Lower leg skin (tissue), 4 donors: ENCODE data around the gene BTN2A1. TPM values are rescaled to one million over a fixed set of nuclear protein-coding genes. Genes with fewer than 3 reads are reported as not detected.
"Not testable (repeated sequence)": the region's sequence is repeated elsewhere in the genome, so short reads cannot be mapped to it uniquely, and the experiment has no call there.

ENCODE experiments used
- DNase-seq, 2 donors: peaks; one replicate each; pipeline ENCODE4 v3.0.0-alpha.2; 2019; ENCODE audit warnings: low spot score in 2 of 2
- H3K4me3 ChIP-seq: fragments of 200-600 bp; sonication (generic); 2 replicates; pipeline ENCODE4 v1.5.1; 2017; ENCODE audit warnings: mild to moderate bottlenecking, low read depth; ENCODE audit not compliant: poor library complexity, severe bottlenecking
- CTCF ChIP-seq, 3 donors: fragments of 450-650 bp; IDR thresholded peaks; one replicate each; pipeline ENCODE4 v1.5.1; 2016; ENCODE audit warnings: antibody characterized with exemption in 3 of 3, mild to moderate bottlenecking in 3 of 3, moderate library complexity in 2 of 3
- POLR2A ChIP-seq, 2 donors: fragments of 450-650 bp; IDR thresholded peaks; one replicate each; pipeline ENCODE4 v1.6.1; 2016 to 2017; ENCODE audit warnings: antibody characterized with exemption in 2 of 2, mild to moderate bottlenecking in 1 of 2, moderate library complexity in 1 of 2
- WGBS, 2 donors: methylation state at CpG; one replicate each; pipeline ENCODE4 v1.1.5; 2018; 5-methylcytosine and 5-hydroxymethylcytosine counted together
- intact Hi-C: fragments of 100-400 bp; cut with DNase I; formaldehyde crosslinking; loops from one replicate; pipeline ENCODE4 v1.15.0; 2023; ENCODE audit warnings: low total_unique reads
- total RNA-seq, 4 donors: library from RNA; depleted of rRNA; stranded (reverse); fragments of >200 nt; gene quantifications; one replicate each; pipeline ENCODE4 v1.1.0, GENCODE V29; 2016

BTN2A1 gene
- total RNA-seq, 4 donors from 2014 or later, result 9.9 to 16.4 (median 12.0) TPM

- 84 to 95% methylated on average over 5 of the region's 5 CpGs for WGBS, 2 donors
- no peak for TF ChIP-seq CTCF (IDR thresholded peaks at IDR 0.05)
- no peak for TF ChIP-seq POLR2A (IDR thresholded peaks at IDR 0.05)
- no peak for DNase-seq
- H3K4me3 ChIP-seq, result no peak overlapping the region
- intact Hi-C loops, result no loop called here
Measured at GRCh38 chr6:26430787-26431186, 27.0 kb upstream of the BTN2A1 start.

GRCh38 chr6:26431258-26432172 lies 26.2 kb upstream of the BTN2A1 start:
- no peak for TF ChIP-seq CTCF (IDR thresholded peaks at IDR 0.05)
- no peak for TF ChIP-seq POLR2A (IDR thresholded peaks at IDR 0.05)
- no peak overlapping the region for H3K4me3 ChIP-seq
- peak in 1 of 2 donors; percentile 44 for DNase-seq
- 77 to 80% methylated on average over 6 of the region's 6 CpGs for WGBS, 2 donors
- intact Hi-C loops, result no loop called here

GRCh38 chr6:26432627-26433201 lies 25.0 kb upstream of the BTN2A1 start:
- no peak overlapping the region for H3K4me3 ChIP-seq
- WGBS, 2 donors, result 89 to 91% methylated on average over 5 of the region's 5 CpGs
- intact Hi-C loops, result no loop called here
- DNase-seq, result no peak
- TF ChIP-seq POLR2A (IDR thresholded peaks at IDR 0.05), result no peak
- TF ChIP-seq CTCF (IDR thresholded peaks at IDR 0.05), result no peak

- DNase-seq, intact Hi-C loops, H3K4me3 ChIP-seq: not testable (repeated sequence)
- 87 to 93% methylated on average over 8 of the region's 8 CpGs for WGBS, 2 donors
Measured at GRCh38 chr6:26433680-26434079, 24.1 kb upstream of the BTN2A1 start.

GRCh38 chr6:26436018-26436417 lies 21.7 kb upstream of the BTN2A1 start:
- DNase-seq, result no peak
- intact Hi-C loops, result no loop called here

More at GRCh38 chr6:26436018-26436417, 21.7 kb upstream of the BTN2A1 start:
- no peak overlapping the region for H3K4me3 ChIP-seq
- TF ChIP-seq CTCF (IDR thresholded peaks at IDR 0.05) (no peak), POLR2A (IDR thresholded peaks at IDR 0.05) (no peak)
- 80 to 85% methylated on average over 4 of the region's 4 CpGs for WGBS, 2 donors
